Measurements from ENCODE around the gene STK11. TPM values are rescaled to one million over a fixed set of nuclear protein-coding genes. Genes with fewer than 3 reads are reported as not detected.

The STK11 gene
- total and polyA plus RNA-seq, 2 experiments from 2014 or later, result 19.4 to 96.5 TPM

DNA sequence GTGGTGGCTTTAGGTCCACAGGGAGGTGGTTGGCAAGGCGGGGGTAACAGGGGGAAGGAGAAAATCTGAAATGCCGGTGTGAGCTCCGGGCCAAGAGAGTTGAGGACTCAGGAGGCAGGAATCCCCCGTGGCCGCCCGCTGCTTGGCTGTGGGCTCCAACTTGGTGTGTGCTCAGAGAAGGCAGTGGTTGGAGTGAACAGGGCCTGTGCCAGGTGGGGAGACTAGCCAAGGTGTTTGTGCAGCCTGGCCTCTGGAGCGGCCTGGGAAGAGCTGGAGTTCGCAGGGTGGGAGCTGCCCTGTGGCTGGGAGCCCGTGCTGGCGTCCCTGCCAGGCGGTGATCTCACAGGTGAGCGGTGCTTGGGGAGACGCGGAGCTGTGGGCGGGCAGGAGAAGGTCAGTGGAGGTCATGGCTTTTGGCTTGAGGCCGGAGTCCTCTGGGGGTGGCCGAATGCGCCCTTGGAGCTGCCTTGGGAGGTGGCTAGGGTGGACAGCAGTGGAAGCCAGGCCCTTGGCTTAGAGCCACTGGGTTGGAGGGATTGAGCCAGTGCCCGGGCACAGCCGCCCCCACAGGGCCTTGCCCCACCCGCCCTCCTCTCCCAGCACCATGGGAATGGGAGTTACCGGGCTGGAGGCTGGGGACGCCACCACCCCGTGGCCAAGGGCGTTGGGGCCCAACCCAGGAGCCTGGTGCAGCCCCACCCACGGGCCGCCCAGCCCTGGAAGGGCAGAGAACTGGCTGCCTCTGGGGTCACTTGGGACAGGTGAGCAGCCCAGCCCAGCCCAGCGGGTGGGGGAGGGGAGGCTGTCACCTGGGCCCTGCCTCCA lies 56.4 kb downstream of the STK11 start:
- Histone ChIP-seq H2AFZ (no peak overlapping the region), H3K4me1 (ENCODE audit: insufficient read depth) (peaks cover 61% of the 10 kb centered on the region), H3K27me3 (ENCODE audit: insufficient read depth) (no peaks in the 10 kb centered on the region), H3K4me2 (peak overlapping the region; percentile 100), H3K36me3 (ENCODE audit: insufficient read depth) (no peaks in the 10 kb centered on the region), H4K20me1 (replicated peaks; ENCODE audit: insufficient read depth) (peaks cover 14% of the 10 kb centered on the region), H3K27ac (ENCODE audit: low read depth) (peak overlapping the region; percentile 92; the same call in 1 of the 2 replicates), H3K4me3 (peak overlapping the region; percentile 95), H3K79me2 (replicated peaks; ENCODE audit: insufficient read depth) (peaks cover 14% of the 10 kb centered on the region), H3K9me2 (ENCODE audit: insufficient read depth) (no peaks in the 10 kb centered on the region), H3F3A (replicated peaks; ENCODE audit: low read depth) (peaks cover 60% of the 10 kb centered on the region)
- Mint-ChIP-seq H3K4me1 (peaks cover 60% of the 10 kb centered on the region), H3K4me3 (peak overlapping the region; percentile 92), H3K9me3 (no peaks in the 10 kb centered on the region; the same call in 1 of the 3 replicates), H3K36me3 (ENCODE audit: low read depth) (peaks cover 29% of the 10 kb centered on the region), H3K27me3 (ENCODE audit: insufficient read depth, low read depth, poor library complexity) (peaks cover 38% of the 10 kb centered on the region), H3K27ac (peak overlapping the region; percentile 94)
- DNase-seq (ENCODE audit: low spot score), result no peak
- no peak for TF ChIP-seq ZNF114 (CRISPR knock-in tag; IDR thresholded peaks at IDR 0.05)
- TF ChIP-seq CREB1 (CRISPR knock-in tag; IDR thresholded peaks at IDR 0.05; ENCODE audit: low read depth), result no peak
- TF ChIP-seq, protein P1, sequence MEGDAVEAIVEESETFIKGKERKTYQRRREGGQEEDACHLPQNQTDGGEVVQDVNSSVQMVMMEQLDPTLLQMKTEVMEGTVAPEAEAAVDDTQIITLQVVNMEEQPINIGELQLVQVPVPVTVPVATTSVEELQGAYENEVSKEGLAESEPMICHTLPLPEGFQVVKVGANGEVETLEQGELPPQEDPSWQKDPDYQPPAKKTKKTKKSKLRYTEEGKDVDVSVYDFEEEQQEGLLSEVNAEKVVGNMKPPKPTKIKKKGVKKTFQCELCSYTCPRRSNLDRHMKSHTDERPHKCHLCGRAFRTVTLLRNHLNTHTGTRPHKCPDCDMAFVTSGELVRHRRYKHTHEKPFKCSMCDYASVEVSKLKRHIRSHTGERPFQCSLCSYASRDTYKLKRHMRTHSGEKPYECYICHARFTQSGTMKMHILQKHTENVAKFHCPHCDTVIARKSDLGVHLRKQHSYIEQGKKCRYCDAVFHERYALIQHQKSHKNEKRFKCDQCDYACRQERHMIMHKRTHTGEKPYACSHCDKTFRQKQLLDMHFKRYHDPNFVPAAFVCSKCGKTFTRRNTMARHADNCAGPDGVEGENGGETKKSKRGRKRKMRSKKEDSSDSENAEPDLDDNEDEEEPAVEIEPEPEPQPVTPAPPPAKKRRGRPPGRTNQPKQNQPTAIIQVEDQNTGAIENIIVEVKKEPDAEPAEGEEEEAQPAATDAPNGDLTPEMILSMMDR (conservative IDR thresholded peaks at IDR 0.05; ENCODE audit: low read depth in 2 of 2), result no peak
- TF ChIP-seq, protein P2, sequence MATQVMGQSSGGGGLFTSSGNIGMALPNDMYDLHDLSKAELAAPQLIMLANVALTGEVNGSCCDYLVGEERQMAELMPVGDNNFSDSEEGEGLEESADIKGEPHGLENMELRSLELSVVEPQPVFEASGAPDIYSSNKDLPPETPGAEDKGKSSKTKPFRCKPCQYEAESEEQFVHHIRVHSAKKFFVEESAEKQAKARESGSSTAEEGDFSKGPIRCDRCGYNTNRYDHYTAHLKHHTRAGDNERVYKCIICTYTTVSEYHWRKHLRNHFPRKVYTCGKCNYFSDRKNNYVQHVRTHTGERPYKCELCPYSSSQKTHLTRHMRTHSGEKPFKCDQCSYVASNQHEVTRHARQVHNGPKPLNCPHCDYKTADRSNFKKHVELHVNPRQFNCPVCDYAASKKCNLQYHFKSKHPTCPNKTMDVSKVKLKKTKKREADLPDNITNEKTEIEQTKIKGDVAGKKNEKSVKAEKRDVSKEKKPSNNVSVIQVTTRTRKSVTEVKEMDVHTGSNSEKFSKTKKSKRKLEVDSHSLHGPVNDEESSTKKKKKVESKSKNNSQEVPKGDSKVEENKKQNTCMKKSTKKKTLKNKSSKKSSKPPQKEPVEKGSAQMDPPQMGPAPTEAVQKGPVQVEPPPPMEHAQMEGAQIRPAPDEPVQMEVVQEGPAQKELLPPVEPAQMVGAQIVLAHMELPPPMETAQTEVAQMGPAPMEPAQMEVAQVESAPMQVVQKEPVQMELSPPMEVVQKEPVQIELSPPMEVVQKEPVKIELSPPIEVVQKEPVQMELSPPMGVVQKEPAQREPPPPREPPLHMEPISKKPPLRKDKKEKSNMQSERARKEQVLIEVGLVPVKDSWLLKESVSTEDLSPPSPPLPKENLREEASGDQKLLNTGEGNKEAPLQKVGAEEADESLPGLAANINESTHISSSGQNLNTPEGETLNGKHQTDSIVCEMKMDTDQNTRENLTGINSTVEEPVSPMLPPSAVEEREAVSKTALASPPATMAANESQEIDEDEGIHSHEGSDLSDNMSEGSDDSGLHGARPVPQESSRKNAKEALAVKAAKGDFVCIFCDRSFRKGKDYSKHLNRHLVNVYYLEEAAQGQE (IDR thresholded peaks at IDR 0.05; ENCODE audit: unreplicated experiment), result no peak
- TF ChIP-seq ZNF331 (CRISPR knock-in tag; IDR thresholded peaks at IDR 0.05; ENCODE audit: low read depth), result no peak
- no peak for TF ChIP-seq POLR2AphosphoS5 (IDR thresholded peaks at IDR 0.05; ENCODE audit: low read depth)
- no peak for TF ChIP-seq JUNB (IDR thresholded peaks at IDR 0.05; ENCODE audit: unreplicated experiment)
- no peak for TF ChIP-seq EZH2 (IDR thresholded peaks at IDR 0.05; ENCODE audit: low read depth, unreplicated experiment)
- TF ChIP-seq, protein P3, sequence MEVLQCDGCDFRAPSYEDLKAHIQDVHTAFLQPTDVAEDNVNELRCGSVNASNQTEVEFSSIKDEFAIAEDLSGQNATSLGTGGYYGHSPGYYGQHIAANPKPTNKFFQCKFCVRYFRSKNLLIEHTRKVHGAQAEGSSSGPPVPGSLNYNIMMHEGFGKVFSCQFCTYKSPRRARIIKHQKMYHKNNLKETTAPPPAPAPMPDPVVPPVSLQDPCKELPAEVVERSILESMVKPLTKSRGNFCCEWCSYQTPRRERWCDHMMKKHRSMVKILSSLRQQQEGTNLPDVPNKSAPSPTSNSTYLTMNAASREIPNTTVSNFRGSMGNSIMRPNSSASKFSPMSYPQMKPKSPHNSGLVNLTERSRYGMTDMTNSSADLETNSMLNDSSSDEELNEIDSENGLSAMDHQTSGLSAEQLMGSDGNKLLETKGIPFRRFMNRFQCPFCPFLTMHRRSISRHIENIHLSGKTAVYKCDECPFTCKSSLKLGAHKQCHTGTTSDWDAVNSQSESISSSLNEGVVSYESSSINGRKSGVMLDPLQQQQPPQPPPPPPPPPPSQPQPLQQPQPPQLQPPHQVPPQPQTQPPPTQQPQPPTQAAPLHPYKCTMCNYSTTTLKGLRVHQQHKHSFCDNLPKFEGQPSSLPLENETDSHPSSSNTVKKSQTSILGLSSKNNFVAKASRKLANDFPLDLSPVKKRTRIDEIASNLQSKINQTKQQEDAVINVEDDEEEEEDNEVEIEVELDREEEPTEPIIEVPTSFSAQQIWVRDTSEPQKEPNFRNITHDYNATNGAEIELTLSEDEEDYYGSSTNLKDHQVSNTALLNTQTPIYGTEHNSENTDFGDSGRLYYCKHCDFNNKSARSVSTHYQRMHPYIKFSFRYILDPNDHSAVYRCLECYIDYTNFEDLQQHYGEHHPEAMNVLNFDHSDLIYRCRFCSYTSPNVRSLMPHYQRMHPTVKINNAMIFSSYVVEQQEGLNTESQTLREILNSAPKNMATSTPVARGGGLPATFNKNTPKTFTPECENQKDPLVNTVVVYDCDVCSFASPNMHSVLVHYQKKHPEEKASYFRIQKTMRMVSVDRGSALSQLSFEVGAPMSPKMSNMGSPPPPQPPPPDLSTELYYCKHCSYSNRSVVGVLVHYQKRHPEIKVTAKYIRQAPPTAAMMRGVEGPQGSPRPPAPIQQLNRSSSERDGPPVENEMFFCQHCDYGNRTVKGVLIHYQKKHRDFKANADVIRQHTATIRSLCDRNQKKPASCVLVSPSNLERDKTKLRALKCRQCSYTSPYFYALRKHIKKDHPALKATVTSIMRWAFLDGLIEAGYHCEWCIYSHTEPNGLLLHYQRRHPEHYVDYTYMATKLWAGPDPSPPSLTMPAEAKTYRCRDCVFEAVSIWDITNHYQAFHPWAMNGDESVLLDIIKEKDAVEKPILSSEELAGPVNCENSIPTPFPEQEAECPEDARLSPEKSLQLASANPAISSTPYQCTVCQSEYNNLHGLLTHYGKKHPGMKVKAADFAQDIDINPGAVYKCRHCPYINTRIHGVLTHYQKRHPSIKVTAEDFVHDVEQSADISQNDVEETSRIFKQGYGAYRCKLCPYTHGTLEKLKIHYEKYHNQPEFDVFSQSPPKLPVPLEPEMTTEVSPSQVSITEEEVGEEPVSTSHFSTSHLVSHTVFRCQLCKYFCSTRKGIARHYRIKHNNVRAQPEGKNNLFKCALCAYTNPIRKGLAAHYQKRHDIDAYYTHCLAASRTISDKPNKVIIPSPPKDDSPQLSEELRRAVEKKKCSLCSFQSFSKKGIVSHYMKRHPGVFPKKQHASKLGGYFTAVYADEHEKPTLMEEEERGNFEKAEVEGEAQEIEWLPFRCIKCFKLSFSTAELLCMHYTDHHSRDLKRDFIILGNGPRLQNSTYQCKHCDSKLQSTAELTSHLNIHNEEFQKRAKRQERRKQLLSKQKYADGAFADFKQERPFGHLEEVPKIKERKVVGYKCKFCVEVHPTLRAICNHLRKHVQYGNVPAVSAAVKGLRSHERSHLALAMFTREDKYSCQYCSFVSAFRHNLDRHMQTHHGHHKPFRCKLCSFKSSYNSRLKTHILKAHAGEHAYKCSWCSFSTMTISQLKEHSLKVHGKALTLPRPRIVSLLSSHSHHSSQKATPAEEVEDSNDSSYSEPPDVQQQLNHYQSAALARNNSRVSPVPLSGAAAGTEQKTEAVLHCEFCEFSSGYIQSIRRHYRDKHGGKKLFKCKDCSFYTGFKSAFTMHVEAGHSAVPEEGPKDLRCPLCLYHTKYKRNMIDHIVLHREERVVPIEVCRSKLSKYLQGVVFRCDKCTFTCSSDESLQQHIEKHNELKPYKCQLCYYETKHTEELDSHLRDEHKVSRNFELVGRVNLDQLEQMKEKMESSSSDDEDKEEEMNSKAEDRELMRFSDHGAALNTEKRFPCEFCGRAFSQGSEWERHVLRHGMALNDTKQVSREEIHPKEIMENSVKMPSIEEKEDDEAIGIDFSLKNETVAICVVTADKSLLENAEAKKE (CRISPR knock-in tag; IDR thresholded peaks at IDR 0.05), result no peak
- ATAC-seq, result peak; percentile 0; the same call in 2 of the 3 replicates

Data from GM23338 (cell line).